ENCODE measurements around the gene ZNF138.
"Not testable (repeated sequence)": the region's sequence is repeated elsewhere in the genome, so short reads cannot be mapped to it uniquely, and the experiment has no call there.

The ZNF138 gene

DNA sequence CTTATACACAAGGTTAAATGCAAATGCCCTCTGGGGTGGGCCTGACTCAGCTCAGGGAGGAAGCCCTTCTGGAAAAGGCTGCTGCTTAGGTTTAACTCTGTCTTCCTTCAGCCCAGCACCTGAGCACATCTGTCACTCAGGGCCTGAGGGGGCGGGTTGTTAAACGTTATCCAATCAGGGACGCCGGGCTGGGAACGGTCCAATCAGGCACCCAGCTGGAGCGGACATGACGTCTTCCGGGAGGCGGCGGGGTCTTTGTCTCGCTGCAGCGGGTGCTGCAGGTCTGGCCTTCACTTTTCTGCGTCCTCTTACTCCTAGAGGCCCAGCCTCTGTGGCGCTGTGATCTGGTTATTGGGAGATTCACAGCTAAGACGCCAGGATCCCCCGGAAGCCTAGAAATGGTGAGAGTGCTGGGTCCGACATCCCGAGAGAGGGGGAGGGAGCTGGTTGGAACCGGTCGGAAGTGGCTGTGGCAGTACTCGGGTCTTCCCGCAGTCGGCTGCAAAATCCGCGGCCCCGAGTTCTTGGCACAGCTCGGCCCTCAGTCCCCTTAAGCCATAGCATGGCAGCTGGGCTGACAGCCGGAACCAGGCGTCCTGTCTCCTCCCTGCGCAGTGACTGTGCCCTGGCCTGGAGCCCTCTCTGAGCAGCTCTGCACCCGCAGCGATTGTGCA, at the start of gene ZNF138:
Gene ZNF138 (plus strand): TSS at position 258 of the 674 bp plus-strand sequence. CDS start 141 bp downstream, at position 399.
- peak; percentile 92 to 93 for DNase-seq

DNA sequence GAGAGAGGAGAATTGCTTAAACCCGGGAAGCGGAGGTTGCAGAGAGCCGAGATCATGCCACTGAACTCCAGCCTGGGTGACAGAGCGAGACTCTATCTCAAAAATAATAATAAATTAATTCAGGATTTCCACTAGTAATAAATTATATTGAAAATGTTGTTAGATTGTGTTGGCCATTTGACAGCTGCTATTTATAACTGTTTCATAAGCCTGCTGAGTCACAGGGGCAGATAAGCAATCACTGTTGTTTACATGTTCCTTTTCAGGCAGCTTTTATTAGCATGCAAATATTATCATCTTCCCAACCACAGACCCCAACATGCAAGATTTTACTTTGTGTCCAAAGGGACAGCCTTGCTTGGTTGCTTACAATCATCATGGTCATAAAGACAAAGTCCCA, 49.5 kb upstream of the ZNF138 start:
- DNase-seq = no peak

DNA sequence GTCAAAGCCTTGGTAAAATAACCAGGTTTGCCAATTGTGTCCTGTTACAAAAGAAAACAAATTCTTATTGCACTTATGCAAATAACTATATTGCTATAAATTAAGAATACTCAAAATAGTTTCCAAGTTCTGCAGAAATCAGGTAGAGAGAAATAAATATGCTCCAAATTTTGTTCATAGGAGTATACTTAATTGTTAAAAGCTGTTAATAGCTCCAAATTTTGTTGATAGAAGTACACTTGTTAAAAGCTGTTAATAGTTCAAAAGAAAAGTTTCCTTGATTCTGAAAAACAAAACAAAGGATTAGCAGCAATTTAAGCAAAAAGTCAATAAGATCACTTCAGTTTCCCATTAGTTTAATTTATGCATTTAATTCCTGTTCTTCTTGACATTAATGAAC, 46.4 kb upstream of the ZNF138 start:
- DNase-seq = no peak

DNA sequence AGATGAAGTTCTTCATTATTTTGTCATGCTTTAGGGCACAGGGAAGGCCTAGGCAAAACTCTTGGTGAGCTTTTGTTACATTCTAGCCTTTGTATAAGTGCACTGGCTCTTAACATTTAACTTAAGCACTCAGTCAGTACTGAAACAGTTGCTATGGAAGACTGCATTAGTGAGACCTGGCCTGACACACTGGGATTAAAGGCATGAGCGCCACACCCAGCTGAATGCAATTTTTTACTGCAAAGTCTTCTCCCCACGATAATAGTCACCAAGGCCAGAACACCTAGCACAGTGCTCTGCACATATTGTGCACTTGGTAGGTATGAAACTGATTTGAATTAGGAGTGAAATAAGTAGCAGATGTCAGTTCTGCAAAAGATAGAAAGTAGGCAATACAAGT, 41.2 kb upstream of the ZNF138 start:
- DNase-seq = no peak

DNA sequence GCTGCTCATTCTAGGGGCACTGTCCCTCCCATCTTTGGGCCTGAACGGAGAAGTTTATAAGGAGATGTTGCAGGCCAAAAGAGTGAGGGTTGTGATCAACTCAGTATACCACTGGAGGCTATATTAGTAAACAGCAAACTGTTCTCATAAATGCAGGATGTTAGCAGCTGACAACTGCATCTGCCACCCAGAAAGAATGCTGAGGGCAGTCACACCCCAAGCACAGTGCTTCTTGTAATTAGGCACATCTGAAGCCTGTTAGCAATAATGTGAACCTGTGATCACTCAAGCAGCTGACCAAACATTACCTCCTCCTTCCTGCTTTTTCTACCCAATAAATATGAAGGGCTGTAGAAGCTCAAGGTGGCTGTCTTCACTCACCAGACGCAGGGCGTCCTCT, 38.4 kb upstream of the ZNF138 start:
- DNase-seq = no peak

DNA sequence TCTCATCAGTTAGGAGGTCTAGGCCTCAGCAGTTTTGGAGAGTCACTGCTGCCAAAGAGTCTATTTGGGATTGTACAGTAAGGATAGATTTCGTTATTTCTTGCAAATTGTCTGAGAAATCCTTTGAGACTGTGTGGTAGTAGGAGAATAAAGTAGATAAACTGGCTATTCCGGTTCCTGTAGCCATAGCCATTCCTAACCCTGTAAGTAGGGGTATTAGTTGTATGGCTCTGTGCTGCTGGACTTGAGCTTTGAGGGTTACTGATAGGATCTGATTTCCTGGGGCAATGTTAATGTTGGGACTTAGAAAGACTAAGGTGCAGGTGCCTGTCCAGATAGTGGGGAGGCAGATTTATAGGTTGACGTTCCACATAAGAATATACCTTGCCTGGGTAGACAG, 36.1 kb upstream of the ZNF138 start:
- no peak for DNase-seq

DNA sequence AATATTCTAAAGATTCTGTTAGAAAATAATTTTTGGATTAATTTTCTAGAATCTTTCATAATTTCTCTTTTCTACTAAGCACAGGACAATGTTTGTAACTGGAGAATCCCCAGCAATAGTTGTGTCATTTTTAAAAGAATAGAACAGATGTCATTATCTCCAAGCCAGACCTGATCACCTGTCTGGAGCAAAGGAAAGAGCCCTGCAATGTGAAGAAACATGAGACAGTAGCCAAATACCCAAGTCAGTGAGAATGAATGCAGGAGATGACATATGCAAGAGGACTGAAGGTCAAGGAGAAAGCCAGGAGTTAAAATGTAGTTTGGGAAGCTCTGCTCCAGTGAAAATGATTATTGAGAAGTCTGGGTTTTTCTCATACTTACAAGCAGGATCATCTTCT, 25.4 kb upstream of the ZNF138 start:
- DNase-seq = no peak

DNA sequence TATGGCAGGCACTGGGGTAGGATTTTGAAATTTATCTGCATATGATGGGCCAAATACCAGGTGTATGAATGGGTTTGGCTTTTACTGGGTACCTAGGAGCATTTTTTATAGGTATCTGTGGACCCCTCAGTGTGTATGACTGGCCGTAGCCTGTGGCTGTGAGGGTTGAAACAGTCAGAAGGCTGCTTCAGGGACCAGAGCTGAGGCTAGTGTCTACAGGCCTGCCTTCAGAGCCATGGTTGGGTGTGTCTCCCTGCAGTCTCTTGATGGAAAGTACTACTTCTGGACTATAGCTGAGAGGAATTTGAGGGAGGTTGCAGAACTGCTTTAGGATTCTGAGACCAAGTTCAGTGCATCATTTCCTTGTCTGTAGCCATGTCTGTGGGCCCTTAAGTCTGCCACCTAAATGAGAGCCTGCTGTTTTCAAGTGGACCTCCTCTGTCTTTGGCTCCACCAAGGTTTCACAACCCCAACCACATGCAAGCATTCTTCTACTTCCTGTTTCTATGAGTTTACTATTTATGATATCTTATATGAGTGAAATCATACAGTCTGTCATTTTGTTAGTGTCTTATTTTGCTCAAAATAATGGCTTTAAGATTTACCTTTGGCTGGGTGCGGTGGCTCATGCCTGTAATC, 19.9 kb upstream of the ZNF138 start:
- no peak for DNase-seq

DNA sequence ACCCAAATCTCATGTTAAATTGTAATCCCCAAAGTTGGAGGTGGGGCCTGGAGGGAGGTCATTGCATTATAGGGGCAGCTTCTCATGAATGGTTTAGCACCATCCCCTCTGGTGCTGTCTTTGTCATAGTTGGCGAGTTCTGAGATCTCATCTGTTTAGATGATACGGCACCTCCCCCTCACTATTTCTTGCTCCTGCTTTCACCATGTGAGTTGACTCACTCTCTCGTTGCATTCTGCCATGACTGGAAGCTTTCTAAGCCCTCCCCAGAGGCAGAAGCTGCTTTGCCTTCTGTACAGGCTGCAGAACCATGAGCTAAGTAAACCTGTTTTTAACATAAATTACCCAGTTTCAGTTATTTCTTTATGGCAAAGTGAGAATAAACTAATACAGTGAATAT, 18.9 kb upstream of the ZNF138 start:
- no peak for DNase-seq

DNA sequence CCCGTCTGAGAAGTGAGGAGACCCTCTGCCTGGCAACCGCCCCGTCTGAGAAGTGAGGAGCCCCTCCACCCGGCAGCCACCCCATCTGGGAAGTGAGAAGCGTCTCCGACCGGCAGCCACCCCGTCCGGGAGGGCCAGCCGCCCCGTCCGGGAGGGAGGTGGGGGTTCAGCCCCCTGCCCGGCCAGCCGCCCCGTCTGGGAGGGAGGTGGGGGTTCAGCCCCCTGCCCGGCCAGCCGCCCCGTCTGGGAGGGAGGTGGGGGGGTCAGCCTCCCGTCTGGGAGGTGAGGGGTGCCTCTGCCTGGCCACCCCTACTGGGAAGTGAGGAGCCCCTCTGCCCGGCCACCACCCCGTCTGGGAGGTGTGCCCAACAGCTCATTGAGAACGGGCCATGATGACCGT, 9.4 kb upstream of the ZNF138 start:
- DNase-seq = not testable (repeated sequence)

DNA sequence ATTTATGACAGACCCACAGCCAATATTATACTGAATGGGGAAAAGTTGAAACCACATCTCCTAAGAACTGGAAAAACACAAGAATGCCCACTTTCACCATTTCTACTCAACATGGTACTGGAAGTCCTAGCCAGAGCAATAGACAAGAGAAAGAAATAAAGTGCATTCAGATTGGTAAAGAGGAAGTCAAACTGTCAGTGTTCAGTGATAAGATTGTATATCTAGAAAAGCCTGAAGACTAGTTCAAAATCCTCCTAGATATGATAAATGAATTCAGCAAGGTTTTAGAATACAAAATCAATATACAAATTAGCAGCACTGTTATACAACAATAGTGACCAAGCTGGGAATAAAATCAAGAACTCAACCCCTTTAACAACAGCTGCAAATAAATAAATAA, 6.9 kb upstream of the ZNF138 start:
- DNase-seq = no peak

DNA sequence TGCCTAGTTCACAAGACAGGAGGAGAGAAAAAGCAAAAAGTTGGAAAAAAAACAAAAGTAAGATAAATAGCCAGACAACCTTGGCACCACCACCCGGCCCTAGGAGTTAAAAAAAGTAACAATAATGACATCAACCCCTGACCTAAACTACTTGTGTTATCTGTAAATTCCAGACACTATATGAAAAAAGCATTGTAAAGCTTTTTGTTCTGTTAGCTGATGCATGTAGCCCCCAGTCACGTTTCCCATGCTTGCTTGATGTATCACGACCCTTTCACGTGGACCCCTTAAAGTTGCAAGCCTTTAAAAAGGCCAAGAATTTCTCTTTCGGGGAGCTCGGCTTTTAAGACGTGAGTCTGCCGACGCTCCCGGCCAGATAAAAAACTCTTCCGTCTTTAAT, 5.0 kb upstream of the ZNF138 start:
- not testable (repeated sequence) for DNase-seq

DNA sequence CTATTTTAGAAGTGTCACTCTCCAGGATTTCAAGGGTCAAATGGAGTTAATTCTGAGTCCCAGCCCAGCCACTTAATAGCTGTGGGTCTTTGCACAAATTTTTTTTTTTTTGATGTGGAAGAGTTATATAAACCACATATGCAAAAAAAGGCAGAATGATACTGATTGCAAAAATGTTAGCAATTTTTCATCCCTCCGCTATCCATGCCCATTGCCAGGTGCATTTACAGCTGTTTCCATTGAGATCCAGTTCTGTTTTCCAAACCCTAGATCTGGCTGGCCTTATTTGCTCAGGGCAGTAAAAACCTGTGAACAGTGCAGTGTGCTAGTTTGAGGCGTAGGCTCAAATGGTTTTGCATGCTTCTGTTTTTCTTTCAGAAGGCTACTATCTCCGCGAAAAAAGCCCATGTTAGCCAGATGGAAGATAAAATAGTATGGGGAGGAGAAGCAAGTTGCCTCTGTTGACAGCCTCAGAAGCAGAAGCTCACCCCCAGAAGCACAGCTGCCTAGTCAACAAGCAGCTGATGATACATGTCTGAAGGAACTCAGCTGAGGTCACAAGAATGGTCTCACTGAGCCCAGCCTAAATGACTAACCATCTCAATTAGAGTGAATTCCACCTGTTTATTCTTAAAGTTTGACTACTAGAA, 997 bp upstream of the ZNF138 start:
- DNase-seq = no peak

DNA sequence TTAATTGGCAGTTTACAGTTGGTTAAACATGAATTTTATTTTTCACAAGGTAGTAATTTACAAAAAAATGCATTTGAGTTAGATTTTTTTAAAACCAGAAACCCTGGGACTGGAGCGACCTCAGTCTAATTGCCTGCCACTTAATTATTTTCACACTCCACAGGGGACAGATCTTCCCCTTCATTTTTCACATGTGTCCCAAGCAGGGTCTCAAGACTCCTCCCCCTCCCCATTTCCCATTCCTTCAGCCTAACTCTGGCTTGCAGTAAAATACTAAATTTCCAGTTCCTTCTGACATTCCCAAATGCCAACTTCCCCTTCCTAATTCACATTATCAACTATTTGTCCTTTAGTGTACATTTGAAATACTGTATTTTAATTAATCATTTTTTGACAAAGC, 948 bp downstream of the ZNF138 start:
- DNase-seq = no peak

DNA sequence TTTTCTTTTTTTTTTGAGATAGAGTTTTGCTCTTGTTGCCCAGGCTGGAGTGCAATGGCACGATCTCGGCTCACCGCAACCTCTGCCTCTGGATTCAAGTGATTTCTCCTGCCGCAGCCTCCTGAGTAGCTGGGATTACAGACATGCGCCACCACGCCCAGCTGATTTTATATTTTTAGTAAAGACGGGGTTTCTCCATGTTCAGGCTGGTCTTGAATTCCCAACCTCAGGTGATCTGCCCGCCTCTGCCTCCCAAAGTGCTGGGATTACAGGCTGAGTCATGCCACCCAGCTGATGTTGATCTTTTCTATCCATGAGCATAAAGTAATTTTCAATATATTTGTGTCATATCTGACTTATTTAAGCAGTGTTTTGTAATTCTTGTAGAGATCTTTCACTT, 4.9 kb downstream of the ZNF138 start:
- DNase-seq = not testable (repeated sequence)

DNA sequence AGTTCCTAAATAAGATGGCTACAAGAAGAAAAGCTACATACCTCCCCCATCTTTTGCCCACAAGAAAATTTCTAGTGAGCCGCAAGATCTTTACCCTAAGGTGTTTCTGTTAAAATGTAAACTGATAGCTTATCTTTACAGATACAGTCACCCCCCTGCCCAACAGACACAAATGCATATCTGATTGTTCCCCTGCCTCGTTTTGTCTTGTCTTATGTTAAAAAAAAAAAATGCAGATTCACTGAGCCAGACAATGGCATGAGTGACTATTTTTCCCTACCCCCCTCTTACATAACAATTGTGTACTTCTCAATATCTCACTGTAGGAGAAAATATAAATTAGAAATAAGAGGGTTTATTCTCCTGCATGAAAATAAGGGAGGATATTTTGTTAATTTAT, 8.5 kb downstream of the ZNF138 start:
- no peak for DNase-seq

DNA sequence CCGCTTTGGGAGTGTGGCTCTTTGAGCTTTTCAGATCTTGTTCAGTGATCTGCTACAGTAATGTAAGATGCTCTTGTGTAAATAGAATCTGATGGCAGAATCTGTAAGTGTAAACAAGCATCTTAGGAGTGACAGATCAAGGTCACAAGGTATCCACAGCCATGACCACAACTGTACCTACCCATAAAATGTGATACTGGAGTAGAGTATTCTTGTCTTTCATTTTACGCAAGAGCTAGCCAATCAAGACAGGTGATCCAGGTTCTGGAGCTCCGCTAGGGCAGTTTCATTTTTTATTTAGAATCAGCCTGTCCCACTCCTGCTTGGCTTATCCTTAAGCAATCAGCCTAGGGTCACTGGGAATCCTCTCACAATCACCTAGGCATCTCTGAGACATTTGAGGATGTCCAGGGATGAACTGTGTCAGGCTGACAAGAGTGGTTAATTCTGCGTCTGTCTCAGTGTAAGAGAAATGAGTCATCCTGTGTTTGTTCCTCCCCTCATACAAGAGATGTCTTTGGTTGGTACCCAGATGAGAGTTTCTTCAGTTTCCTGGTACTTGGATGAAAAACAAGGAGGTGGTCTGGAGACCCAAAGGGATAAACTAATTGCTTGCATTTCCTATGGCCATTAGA, 13.6 kb downstream of the ZNF138 start:
- DNase-seq = no peak

DNA sequence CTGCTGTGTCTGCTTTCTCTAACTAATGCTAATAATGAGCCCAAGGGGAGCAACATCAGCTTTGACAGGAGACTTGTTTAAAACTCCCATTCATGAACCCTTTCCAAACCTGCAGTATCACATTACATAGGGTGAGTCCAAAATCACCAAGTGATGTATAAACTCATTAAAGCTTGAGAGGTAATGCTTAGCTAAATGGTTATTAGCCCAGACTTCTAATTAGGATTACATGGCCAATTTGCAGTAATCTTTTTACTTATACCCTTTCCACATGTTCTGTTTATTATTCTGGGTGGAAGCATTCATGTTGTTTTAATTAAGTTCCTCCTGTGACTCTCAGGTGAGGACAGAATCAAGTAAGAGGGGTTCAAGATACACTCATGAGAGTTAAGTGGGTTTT, 17.5 kb downstream of the ZNF138 start:
- no peak for DNase-seq

DNA sequence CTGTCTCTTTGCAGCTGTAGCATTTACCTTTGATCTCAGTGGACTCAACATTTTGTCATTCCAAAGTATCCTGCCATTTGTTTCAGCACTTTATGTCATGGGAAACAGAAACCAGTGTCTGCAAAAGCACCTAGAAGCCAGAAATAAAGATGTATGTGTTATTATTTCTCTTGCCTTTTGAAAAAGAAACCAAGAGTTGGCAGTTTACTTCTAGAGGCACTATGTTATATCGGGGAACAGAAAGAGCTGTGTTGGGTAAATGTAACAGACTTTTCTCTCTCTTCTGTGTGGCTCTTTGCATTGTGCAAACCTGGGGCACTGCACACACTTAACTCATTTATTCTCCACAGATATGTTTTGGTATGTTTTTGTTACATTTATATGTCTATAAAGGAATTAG, 36.7 kb downstream of the ZNF138 start:
- DNase-seq = no peak

DNA sequence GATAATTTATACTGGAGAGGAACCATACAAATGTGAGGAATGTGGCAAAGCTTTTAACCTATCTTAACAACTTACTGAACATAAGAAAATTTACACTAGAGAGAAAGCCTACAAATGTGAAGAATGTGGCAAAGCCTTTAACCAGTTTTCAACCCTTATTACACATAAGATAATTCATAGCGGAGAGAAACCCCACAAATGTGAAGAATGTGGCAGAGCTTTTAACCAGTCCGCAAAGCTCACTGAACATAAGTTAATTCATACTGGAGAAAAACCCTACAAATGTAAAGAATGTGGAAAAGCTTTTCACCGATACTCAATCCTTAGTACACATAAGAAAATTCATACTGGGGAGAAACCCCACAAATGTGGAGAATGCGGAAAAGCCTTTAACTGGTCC, 37.9 kb downstream of the ZNF138 start:
- no peak for DNase-seq

DNA sequence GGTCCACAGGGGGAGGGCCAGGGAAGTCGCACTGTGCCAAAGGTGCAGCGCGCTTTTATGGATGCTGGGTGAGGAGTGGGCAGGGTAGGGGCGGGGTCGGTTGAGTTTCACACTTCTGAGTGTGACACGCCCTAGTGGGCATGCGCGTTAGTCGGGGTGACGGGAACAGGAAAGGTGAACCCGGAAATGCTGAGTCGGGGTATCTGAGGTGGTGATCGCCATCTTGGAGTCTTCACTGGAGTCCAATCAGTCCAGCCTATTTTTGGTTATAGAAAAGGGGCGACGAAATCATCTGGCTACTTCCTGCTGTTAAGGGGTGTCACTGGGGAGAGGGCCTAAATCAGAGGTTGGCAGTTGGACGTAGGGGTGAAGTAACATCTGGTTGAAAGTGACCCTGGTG, 40.8 kb downstream of the ZNF138 start:
- no peak for DNase-seq

DNA sequence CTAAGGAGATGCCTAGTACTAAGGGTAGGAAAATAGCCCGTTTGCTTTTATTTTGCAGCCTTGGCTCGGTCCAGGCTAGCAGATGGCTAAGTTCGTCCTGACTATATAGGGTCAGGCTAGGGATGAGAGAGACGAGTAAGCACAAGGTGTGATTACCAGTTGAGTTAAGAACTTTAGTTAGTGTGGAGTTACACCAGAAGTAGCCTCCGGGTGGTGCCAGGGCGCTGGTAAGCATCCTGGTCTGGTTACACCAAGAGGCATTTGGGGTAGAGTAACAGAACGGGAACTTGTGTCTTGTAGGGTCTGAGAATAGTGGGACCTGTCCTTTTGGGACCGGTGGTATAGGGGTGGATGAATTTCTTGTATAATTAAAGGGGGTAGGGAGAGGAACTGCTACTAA, 41.6 kb downstream of the ZNF138 start:
- not testable (repeated sequence) for DNase-seq

DNA sequence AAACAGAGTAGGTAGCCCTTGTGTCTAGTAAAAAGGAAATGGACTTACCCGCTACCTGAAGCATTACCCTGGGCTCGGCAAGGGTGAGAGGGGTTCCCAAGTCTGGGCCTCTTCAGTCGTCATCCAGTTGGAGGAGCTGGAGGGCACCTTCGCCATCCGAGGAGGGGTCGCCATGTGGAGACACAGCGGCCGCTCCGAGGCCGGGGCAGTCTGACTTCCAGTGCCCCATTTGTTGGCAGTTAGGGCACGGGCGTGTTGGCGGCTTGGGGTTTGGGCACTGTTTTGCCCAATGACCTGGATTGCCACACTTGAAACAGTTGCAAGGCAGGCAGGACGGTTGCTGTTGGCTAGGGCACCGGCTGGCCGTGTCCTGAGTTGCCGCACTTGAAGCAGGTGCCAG, 43.8 kb downstream of the ZNF138 start:
- not testable (repeated sequence) for DNase-seq

DNA sequence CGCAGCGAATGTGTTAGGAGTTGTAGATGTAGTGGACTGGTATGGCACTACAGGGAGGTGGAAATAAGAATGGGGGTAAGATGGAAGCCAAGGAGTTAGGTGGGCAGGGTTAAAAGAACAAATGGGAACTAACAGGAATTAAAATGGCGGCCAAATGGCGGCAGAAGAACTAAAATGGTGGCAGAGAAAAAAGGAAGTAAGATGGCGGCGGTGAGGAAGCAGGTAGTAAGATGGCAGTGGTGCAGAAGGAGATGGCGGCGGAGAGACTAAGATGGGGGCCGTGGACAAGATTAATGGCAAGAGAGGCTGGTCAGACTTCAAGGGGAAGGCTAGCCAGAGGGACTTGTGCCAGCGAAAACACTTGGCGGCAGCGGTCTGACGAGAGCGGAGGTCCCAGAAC, 44.5 kb downstream of the ZNF138 start:
- DNase-seq = no peak

All from SW 1271 (cell line).